Endothelial cell (in vitro differentiated cells): Measurements from ENCODE around the gene CDKN1B. TPM values are rescaled to one million over a fixed set of nuclear protein-coding genes. Genes with fewer than 3 reads are reported as not detected.

Experiments
- DNase-seq: peaks from one replicate; pipeline ENCODE4 v3.0.0; 2021; ENCODE audit warnings: low spot score
- H3K27ac Mint-ChIP-seq: one replicate; pipeline ENCODE4 v1.8.0; 2021; ENCODE audit warnings: mixed read lengths, inconsistent platforms; ENCODE audit not compliant: unreplicated experiment
- H3K27me3 Mint-ChIP-seq: one replicate; pipeline ENCODE4 v1.8.0; 2021; ENCODE audit warnings: mild to moderate bottlenecking, moderate library complexity, mixed read lengths, inconsistent platforms; ENCODE audit not compliant: unreplicated experiment
- H3K36me3 Mint-ChIP-seq: one replicate; pipeline ENCODE4 v1.8.0; 2021; ENCODE audit warnings: mild to moderate bottlenecking, low read depth, mixed read lengths, inconsistent platforms; ENCODE audit not compliant: unreplicated experiment
- H3K4me1 Mint-ChIP-seq: one replicate; pipeline ENCODE4 v1.8.0; 2021; ENCODE audit warnings: mild to moderate bottlenecking, mixed read lengths, inconsistent platforms; ENCODE audit not compliant: unreplicated experiment
- H3K4me3 Mint-ChIP-seq: one replicate; pipeline ENCODE4 v1.8.0; 2021; ENCODE audit warnings: mild to moderate bottlenecking, mixed read lengths, inconsistent platforms; ENCODE audit not compliant: unreplicated experiment
- H3K9me3 Mint-ChIP-seq: one replicate; pipeline ENCODE4 v1.8.0; 2021; ENCODE audit warnings: mixed read lengths, inconsistent platforms; ENCODE audit not compliant: unreplicated experiment
- total RNA-seq: library from RNA; stranded (reverse); fragmentation: NEBNext Ultra II Directional; extraction: Animal tissue kit (Norgen Biotek cat#: 25700); gene quantifications from one replicate; pipeline ENCODE4 v1.2.1, GENCODE V29; 2021; ENCODE audit not compliant: unreplicated experiment
- TF ChIP-seq, protein P1 (sequence below): fragments of 200-600 bp; sonication (generic); IDR thresholded peaks from one replicate; pipeline ENCODE4 v1.5.0; 2021; ENCODE audit warnings: antibody characterized with exemption; ENCODE audit not compliant: unreplicated experiment

The CDKN1B gene
- total RNA-seq, 1 donor from 2014 or later = 34.6 TPM

DNA sequence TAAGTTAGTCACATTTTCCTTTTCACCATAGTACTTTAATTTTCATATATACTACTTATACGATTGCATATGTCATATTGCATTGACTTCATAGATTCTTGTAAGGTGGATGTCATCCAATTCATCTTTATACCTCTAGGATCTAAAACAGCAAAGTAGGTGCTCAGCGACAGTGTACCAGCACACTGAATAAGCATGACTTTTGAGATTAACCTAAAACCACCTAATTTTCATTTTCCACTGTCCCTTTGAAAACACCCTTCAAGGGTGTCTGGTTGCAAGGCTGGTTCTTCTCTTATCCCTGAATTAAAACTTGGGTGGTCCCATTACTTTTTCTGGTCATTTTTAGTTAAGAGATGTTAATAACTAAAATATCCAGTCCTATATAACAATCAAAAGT, 25.6 kb upstream of the CDKN1B start:
- Mint-ChIP-seq H3K36me3 (peaks cover 4% of the 10 kb centered on the region), H3K4me3 (no peak overlapping the region), H3K27me3 (no peaks in the 10 kb centered on the region), H3K4me1 (peaks cover 6% of the 10 kb centered on the region), H3K27ac (no peak overlapping the region), H3K9me3 (no peaks in the 10 kb centered on the region)
- no peak for DNase-seq
- TF ChIP-seq, protein P1, sequence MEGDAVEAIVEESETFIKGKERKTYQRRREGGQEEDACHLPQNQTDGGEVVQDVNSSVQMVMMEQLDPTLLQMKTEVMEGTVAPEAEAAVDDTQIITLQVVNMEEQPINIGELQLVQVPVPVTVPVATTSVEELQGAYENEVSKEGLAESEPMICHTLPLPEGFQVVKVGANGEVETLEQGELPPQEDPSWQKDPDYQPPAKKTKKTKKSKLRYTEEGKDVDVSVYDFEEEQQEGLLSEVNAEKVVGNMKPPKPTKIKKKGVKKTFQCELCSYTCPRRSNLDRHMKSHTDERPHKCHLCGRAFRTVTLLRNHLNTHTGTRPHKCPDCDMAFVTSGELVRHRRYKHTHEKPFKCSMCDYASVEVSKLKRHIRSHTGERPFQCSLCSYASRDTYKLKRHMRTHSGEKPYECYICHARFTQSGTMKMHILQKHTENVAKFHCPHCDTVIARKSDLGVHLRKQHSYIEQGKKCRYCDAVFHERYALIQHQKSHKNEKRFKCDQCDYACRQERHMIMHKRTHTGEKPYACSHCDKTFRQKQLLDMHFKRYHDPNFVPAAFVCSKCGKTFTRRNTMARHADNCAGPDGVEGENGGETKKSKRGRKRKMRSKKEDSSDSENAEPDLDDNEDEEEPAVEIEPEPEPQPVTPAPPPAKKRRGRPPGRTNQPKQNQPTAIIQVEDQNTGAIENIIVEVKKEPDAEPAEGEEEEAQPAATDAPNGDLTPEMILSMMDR = no peak

DNA sequence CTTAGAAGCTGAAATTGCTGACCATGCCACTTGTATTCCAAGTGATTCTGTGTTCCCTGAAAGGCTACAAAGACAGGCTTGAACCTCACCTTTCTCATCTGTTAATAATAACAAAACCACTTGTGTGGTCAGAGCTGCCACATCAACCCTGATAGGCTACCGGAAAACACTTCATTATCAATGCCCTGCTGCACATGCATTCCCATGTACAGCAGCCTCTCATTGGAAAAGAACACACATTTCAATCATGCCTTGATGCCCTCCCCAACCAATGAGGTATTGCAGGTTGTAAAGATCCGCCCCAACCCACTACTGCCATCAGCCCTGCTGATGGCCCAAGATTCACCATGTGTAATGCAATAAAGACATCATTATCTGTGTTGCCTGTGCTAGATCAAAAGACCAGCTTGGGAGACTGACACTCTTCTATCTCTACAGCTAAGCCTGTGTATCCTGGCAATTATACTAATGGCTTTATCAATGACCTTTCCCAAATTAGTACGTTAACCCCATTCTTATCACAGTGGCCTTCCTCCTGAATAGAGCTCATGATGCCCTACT, 24.0 kb upstream of the CDKN1B start:
- peaks cover 4% of the 10 kb centered on the region for H3K36me3 Mint-ChIP-seq
- H3K27me3 Mint-ChIP-seq = no peaks in the 10 kb centered on the region
- TF ChIP-seq, protein P1 = no peak
- H3K4me1 Mint-ChIP-seq = peaks cover 6% of the 10 kb centered on the region
- DNase-seq = no peak
- H3K4me3 Mint-ChIP-seq = no peak overlapping the region
- no peak overlapping the region for H3K27ac Mint-ChIP-seq
- H3K9me3 Mint-ChIP-seq = no peaks in the 10 kb centered on the region

DNA sequence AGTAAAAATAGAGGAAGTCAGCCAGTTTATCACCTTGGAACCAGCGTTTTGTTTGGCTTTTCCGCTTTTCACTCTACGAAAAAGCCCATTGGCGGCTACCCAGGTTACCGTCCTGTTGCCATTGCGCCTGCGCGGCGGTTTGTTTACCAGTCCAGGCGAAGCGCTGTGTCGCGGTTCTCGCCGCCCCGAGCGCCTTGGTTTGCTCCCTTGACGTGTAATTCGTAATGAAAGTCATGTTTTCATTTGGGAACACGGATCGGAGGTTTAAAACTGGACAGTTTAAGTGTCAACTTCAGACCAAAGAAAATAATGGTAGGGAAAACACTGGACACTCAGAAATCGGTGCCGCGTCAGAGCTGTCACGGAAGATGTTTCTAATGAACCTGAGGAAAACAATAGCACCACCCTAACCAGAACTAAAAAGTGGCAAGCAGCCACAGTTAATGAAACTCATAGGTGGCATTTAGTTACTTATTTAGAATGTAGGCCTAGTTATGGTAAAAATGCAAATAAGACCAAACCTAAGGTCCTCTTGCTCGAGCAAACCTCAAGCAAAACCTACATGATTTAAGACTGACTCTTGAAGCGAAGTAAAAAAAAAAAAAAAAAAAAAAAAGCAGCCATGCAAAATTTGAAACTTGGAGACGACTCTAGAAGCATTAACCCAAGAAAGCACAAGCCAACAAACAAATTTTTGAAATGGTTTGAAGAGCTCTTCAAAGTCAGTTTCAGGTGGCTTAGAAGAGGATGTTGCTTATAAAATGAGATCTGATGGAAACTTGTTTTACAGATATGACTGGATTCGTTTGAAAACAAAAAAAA, 20.4 kb upstream of the CDKN1B start:
- Mint-ChIP-seq H3K4me1 (peaks cover 6% of the 10 kb centered on the region), H3K27ac (peak overlapping the region; percentile 99), H3K4me3 (peak overlapping the region; percentile 91), H3K27me3 (no peaks in the 10 kb centered on the region), H3K9me3 (no peaks in the 10 kb centered on the region), H3K36me3 (peaks cover 4% of the 10 kb centered on the region)
- DNase-seq = peak; percentile 88
- TF ChIP-seq, protein P1 = no peak

DNA sequence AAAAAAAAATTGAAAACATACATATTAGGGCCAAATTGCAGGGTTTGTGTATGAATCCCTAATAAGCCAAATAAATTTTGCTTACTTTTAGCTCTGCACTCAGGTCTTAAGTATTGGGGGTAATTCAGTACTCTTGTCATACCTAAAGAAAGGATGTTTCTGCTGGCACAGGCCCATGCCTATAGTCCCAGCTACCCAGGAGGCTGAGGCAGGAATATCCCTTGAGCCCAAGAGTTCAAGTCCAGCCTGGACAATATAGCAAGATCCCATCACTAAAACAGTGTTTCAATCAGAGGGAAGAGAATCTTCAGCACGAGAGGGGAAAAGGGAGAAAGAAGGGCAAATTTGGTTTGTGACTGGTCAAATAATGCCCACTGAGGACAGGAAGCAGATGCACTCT, 17.8 kb upstream of the CDKN1B start:
- no peaks in the 10 kb centered on the region for H3K27me3 Mint-ChIP-seq
- no peak for DNase-seq
- no peaks in the 10 kb centered on the region for H3K9me3 Mint-ChIP-seq
- peaks cover 4% of the 10 kb centered on the region for H3K36me3 Mint-ChIP-seq
- H3K4me3 Mint-ChIP-seq = no peak overlapping the region
- H3K27ac Mint-ChIP-seq = no peak overlapping the region
- peaks cover 6% of the 10 kb centered on the region for H3K4me1 Mint-ChIP-seq
- TF ChIP-seq, protein P1 = no peak

DNA sequence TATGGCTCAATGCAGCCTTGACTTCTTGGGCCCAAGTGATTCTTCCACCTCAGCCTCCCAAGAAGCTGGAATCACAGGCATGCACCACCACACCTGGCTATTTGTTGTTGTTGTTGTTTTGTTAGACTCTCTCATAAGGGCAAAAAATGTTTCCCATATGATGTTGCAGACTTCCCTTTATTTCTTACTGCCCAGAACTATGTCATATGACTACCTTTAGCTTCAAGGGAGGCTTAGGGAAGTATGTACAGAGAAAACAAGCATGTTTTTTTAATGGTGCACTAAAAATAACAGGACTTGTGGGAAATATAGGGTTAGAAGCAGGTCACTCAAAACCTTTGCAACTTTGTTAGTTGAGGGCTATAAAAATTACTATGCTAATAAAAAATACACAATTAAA, 16.9 kb upstream of the CDKN1B start:
- no peak overlapping the region for H3K27ac Mint-ChIP-seq

More for the DNA sequence above, 16.9 kb upstream of the CDKN1B start:
- H3K27me3 Mint-ChIP-seq = no peaks in the 10 kb centered on the region
- no peaks in the 10 kb centered on the region for H3K9me3 Mint-ChIP-seq
- no peak for DNase-seq
- no peak overlapping the region for H3K4me3 Mint-ChIP-seq
- peaks cover 4% of the 10 kb centered on the region for H3K36me3 Mint-ChIP-seq
- TF ChIP-seq, protein P1 = no peak
- peaks cover 8% of the 10 kb centered on the region for H3K4me1 Mint-ChIP-seq
